CD14-positive monocyte (primary cell): ENCODE data around the gene USP9X. TPM values are rescaled to one million over a fixed set of nuclear protein-coding genes. Genes with fewer than 3 reads are reported as not detected.
"Not testable (repeated sequence)": the region's sequence is repeated elsewhere in the genome, so short reads cannot be mapped to it uniquely, and the experiment has no call there.

Source experiments
- DNase-seq, 3 donors: peaks; one replicate each; pipeline ENCODE4 v3.0.0-alpha.2; 2011 to 2022
- H2AFZ ChIP-seq: 2 replicates; pipeline ENCODE4 v1.6.0; 2012; ENCODE audit warnings: mild to moderate bottlenecking, low read depth, low read length, inconsistent platforms; ENCODE audit not compliant: insufficient read depth, poor library complexity, severe bottlenecking
- H3K27ac ChIP-seq, 2 donors: 1 replicate in 1 of 2; 2 replicates in 1 of 2; pipeline ENCODE4 v1.5.1; 2012 to 2013; ENCODE audit warnings: low read length in 2 of 2, control low read depth in 1 of 2, inconsistent platforms in 1 of 2, low read depth in 1 of 2, mild to moderate bottlenecking in 1 of 2
- H3K27me3 ChIP-seq, 2 donors: one replicate each; pipeline versions ENCODE4 v1.6.0 to v1.6.1; 2011 to 2013; ENCODE audit warnings: low read length in 2 of 2; ENCODE audit not compliant: control insufficient read depth in 2 of 2, insufficient read depth in 2 of 2
- H3K36me3 ChIP-seq, 2 donors: replicated peaks in 1 of 2; 1 replicate in 1 of 2; 2 replicates in 1 of 2; pipeline versions ENCODE4 v1.5.1 to v1.6.1; 2012 to 2013; ENCODE audit warnings: low read length in 2 of 2, control low read depth in 1 of 2, inconsistent platforms in 1 of 2, mild to moderate bottlenecking in 1 of 2; ENCODE audit not compliant: insufficient read depth in 2 of 2, control insufficient read depth in 1 of 2
- H3K4me1 ChIP-seq, 2 donors: 1 replicate in 1 of 2; 2 replicates in 1 of 2; pipeline versions ENCODE4 v1.5.1 to v1.6.1; 2012 to 2013; ENCODE audit warnings: low read length in 2 of 2, control low read depth in 1 of 2, inconsistent platforms in 1 of 2, mild to moderate bottlenecking in 1 of 2, moderate library complexity in 1 of 2; ENCODE audit not compliant: insufficient read depth in 2 of 2, control insufficient read depth in 1 of 2
- H3K4me2 ChIP-seq: replicated peaks from 2 replicates; pipeline ENCODE3; 2012; ENCODE audit warnings: low read length, moderate library complexity, mild to moderate bottlenecking; ENCODE audit not compliant: poor library complexity, severe bottlenecking; ENCODE audit errors: extremely low read depth
- H3K4me3 ChIP-seq, 3 experiments: fragments of 200-600 bp in 1 of 3; sonication (generic) in 1 of 3; replicated peaks in 1 of 3; 1 replicate in 2 of 3; 2 replicates in 1 of 3; pipeline ENCODE4 v1.5.1; 2011 to 2013; ENCODE audit warnings: low read length in 3 of 3, mild to moderate bottlenecking in 3 of 3, control low read depth in 2 of 3, low read depth in 2 of 3, inconsistent platforms in 1 of 3, moderate library complexity in 1 of 3
- H3K79me2 ChIP-seq: 2 replicates; pipeline ENCODE4 v1.6.0; 2012; ENCODE audit warnings: mild to moderate bottlenecking, control low read depth, inconsistent platforms, low read length, moderate library complexity; ENCODE audit not compliant: insufficient read depth
- H3K9ac ChIP-seq: 2 replicates; pipeline ENCODE4 v1.6.0; 2017; ENCODE audit warnings: low read length, mild to moderate bottlenecking; ENCODE audit not compliant: insufficient read depth, poor library complexity, severe bottlenecking
- H3K9me3 ChIP-seq, 2 donors: replicated peaks in 1 of 2; 1 replicate in 1 of 2; 2 replicates in 1 of 2; pipeline versions ENCODE4 v1.5.1 to v1.6.1; 2012 to 2013; ENCODE audit warnings: low read length in 2 of 2, control low read depth in 1 of 2; ENCODE audit not compliant: control insufficient read depth in 1 of 2, insufficient read depth in 1 of 2
- H4K20me1 ChIP-seq: 2 replicates; pipeline ENCODE4 v1.6.0; 2012; ENCODE audit warnings: mild to moderate bottlenecking, low read length, control low read depth, moderate library complexity; ENCODE audit not compliant: insufficient read depth
- H3K27ac Mint-ChIP-seq, 7 donors: one replicate each; pipeline ENCODE4 v1.8.0; 2020; ENCODE audit warnings: mild to moderate bottlenecking in 7 of 7, mixed read lengths in 7 of 7, moderate library complexity in 6 of 7, inconsistent platforms in 2 of 7
- H3K27me3 Mint-ChIP-seq, 3 donors: one replicate each; pipeline ENCODE4 v1.8.0; 2021 to 2022; ENCODE audit warnings: low read depth in 3 of 3, mild to moderate bottlenecking in 3 of 3, mixed read lengths in 3 of 3, moderate library complexity in 3 of 3, inconsistent platforms in 1 of 3
- H3K36me3 Mint-ChIP-seq, 2 donors: one replicate each; pipeline ENCODE4 v1.8.0; 2020; ENCODE audit warnings: mixed read lengths in 2 of 2, inconsistent platforms in 1 of 2, mild to moderate bottlenecking in 1 of 2
- H3K4me1 Mint-ChIP-seq: one replicate; pipeline ENCODE4 v1.8.0; 2020; ENCODE audit warnings: mild to moderate bottlenecking, mixed read lengths
- H3K4me3 Mint-ChIP-seq, 2 donors: one replicate each; pipeline ENCODE4 v1.8.0; 2020; ENCODE audit warnings: mild to moderate bottlenecking in 2 of 2, mixed read lengths in 2 of 2, moderate library complexity in 1 of 2
- H3K9me3 Mint-ChIP-seq, 7 donors: one replicate each; pipeline ENCODE4 v1.8.0; 2020 to 2022; ENCODE audit warnings: mixed read lengths in 7 of 7, mild to moderate bottlenecking in 6 of 7, moderate library complexity in 6 of 7, inconsistent platforms in 2 of 7
- WGBS: methylation state at CpG from one replicate; pipeline ENCODE4 v1.1.5; 2013; ENCODE audit warnings: missing lambda C conversion rate; ENCODE audit not compliant: insufficient coverage; 5-methylcytosine and 5-hydroxymethylcytosine counted together
- intact Hi-C, 2 donors: fragments of 100-400 bp; cut with micrococcal nuclease; formaldehyde crosslinking; loops; one replicate each; pipeline versions ENCODE4 v1.15.0 to v1.15.1; 2023
- polyA plus RNA-seq, 3 donors: library from polyadenylated mRNA; depleted of rRNA in 1 of 3; unstranded in 2 of 3; stranded (reverse) in 1 of 3; fragments of 300-500 nt in 2 of 3; fragments of >200 nt in 1 of 3; fragmentation: Illumina TruSeq in 2 of 3; gene quantifications; 1 replicate in 2 of 3; 2 replicates in 1 of 3; pipeline ENCODE4 v1.2.3, GENCODE V29; 2012 to 2021
- TF ChIP-seq, protein P1 (sequence below): fragments of 200-600 bp; IDR thresholded peaks from one replicate; pipeline ENCODE4 v1.8.0; 2022; ENCODE audit warnings: antibody characterized with exemption, mild to moderate bottlenecking

The USP9X gene
- polyA plus RNA-seq, 3 donors: 8.3 to 16.1 (median 9.6) TPM

DNA sequence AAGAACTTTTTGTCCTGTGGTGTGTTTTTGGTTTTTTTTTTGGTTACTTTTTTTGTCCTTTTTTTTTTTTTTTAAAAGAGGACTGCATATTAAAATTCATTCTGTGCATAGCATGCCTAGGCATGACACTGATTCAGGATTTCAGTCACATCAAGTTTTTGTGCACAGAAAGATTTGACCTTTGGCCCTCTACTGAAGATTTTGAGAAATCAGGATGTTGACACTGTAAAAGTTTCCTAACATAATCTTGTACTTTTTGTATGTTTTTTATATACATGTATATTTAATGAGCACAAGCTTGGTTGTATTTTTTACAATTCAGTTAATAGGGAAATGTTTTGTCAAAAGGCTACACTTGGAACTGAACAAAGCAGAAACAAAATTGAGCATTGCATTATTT lies 148.7 kb downstream of the USP9X start:
- no peak overlapping the region for H3K9ac ChIP-seq
- peaks cover 27 to 45% of the 10 kb centered on the region in 2 donors for H3K36me3 ChIP-seq
- intact Hi-C loops: no loop called here
- H3K79me2 ChIP-seq: no peaks in the 10 kb centered on the region
- Mint-ChIP-seq H3K4me3 (no peak overlapping the region), H3K4me1 (peaks cover 14% of the 10 kb centered on the region), H3K9me3 (peaks cover 0 to 2% (median 0%) of the 10 kb centered on the region in 7 donors), H3K27me3 (peaks cover 0 to 10% (median 0%) of the 10 kb centered on the region in 3 donors), H3K36me3 (peaks cover 25 to 36% of the 10 kb centered on the region in 2 donors), H3K27ac (no peak overlapping the region)
- H4K20me1 ChIP-seq: no peaks in the 10 kb centered on the region
- H3K4me2 ChIP-seq: no peak overlapping the region
- H3K4me3 ChIP-seq: no peak overlapping the region
- TF ChIP-seq, protein P1, sequence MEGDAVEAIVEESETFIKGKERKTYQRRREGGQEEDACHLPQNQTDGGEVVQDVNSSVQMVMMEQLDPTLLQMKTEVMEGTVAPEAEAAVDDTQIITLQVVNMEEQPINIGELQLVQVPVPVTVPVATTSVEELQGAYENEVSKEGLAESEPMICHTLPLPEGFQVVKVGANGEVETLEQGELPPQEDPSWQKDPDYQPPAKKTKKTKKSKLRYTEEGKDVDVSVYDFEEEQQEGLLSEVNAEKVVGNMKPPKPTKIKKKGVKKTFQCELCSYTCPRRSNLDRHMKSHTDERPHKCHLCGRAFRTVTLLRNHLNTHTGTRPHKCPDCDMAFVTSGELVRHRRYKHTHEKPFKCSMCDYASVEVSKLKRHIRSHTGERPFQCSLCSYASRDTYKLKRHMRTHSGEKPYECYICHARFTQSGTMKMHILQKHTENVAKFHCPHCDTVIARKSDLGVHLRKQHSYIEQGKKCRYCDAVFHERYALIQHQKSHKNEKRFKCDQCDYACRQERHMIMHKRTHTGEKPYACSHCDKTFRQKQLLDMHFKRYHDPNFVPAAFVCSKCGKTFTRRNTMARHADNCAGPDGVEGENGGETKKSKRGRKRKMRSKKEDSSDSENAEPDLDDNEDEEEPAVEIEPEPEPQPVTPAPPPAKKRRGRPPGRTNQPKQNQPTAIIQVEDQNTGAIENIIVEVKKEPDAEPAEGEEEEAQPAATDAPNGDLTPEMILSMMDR: no peak
- H3K27me3 ChIP-seq: peaks cover 0 to 2% of the 10 kb centered on the region in 2 donors
- no peak overlapping the region for H2AFZ ChIP-seq
- H3K9me3 ChIP-seq: no peaks in the 10 kb centered on the region
- no peak for DNase-seq
- H3K4me1 ChIP-seq: peaks cover 25 to 31% of the 10 kb centered on the region in 2 donors
- H3K27ac ChIP-seq: no peak overlapping the region

DNA sequence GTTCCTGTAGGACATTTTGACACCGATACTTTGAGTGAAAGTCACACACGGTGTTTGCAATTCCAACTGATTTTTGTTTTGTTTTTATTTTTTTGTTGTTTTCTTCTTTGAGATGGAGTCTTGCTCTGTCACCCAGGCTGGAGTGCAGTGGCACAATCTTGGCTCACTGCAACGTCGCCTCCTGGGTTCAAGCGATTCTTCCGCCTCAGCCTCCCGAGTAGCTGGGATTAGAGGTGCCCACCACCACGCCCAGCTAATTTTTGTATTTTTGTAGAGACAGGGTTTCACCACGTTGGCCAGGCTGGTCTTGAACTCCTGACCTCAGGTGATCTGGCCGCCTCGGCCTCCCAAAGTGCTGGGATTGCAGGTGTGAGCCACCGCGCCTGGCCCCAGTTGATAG lies 149.2 kb downstream of the USP9X start:
- H3K4me3 ChIP-seq, H3K27me3 Mint-ChIP-seq, H3K27ac ChIP-seq, H3K27ac Mint-ChIP-seq, H3K9ac ChIP-seq, H3K79me2 ChIP-seq, intact Hi-C loops, H3K9me3 ChIP-seq, H3K4me2 ChIP-seq, H3K4me3 Mint-ChIP-seq, H2AFZ ChIP-seq, DNase-seq, H3K9me3 Mint-ChIP-seq, H4K20me1 ChIP-seq, H3K27me3 ChIP-seq: not testable (repeated sequence)
- 100% methylated on average over 2 of the region's 13 CpGs for WGBS
- Mint-ChIP-seq H3K36me3 (peaks cover 23 to 32% of the 10 kb centered on the region in 2 donors), H3K4me1 (peaks cover 16% of the 10 kb centered on the region)
- H3K4me1 ChIP-seq: peaks cover 29 to 36% of the 10 kb centered on the region in 2 donors
- H3K36me3 ChIP-seq: peaks cover 22 to 40% of the 10 kb centered on the region in 2 donors
